Kidney (tissue), 14 donors: Measurements from ENCODE around the gene PLXNA2. TPM values are rescaled to one million over a fixed set of nuclear protein-coding genes. Genes with fewer than 3 reads are reported as not detected.

Experiments used
- DNase-seq, 5 donors: peaks; one replicate each; pipeline ENCODE4 v3.0.0-alpha.2; 2013 to 2020
- FAIRE-seq: peaks from 2 replicates; lab custom pipeline; 2012; peaks lifted over from hg19 to GRCh38; lab: Jason Lieb, UNC
- H3K27ac ChIP-seq, 2 donors: one replicate each; pipeline ENCODE4 v1.7.0; 2013; ENCODE audit warnings: low read depth in 2 of 2, low read length in 2 of 2, inconsistent platforms in 1 of 2
- H3K27me3 ChIP-seq: one replicate; pipeline ENCODE4 v1.7.1; 2013; ENCODE audit warnings: low read length, inconsistent platforms; ENCODE audit not compliant: control insufficient read depth, insufficient read depth
- H3K36me3 ChIP-seq, 3 donors: one replicate each; pipeline versions ENCODE4 v1.7.0 to v1.7.1; 2013; ENCODE audit warnings: low read length in 3 of 3, control low read depth in 1 of 3, inconsistent platforms in 1 of 3; ENCODE audit not compliant: insufficient read depth in 3 of 3, control insufficient read depth in 2 of 3
- H3K4me1 ChIP-seq, 3 donors: one replicate each; pipeline versions ENCODE4 v1.7.0 to v1.7.1; 2013; ENCODE audit warnings: low read length in 3 of 3, inconsistent platforms in 1 of 3, low read depth in 1 of 3; ENCODE audit not compliant: control insufficient read depth in 2 of 3, insufficient read depth in 2 of 3
- H3K4me3 ChIP-seq, 3 donors: one replicate each; pipeline versions ENCODE4 v1.7.0 to v1.8.1; 2013; ENCODE audit warnings: low read length in 3 of 3, control low read depth in 1 of 3, inconsistent platforms in 1 of 3
- H3K9ac ChIP-seq, 3 donors: one replicate each; pipeline versions ENCODE4 v1.7.0 to v1.7.1; 2013; ENCODE audit warnings: low read length in 3 of 3, control low read depth in 1 of 3, inconsistent platforms in 1 of 3
- H3K9me3 ChIP-seq, 3 donors: one replicate each; pipeline versions ENCODE4 v1.7.0 to v1.7.1; 2013; ENCODE audit warnings: low read length in 3 of 3, control low read depth in 1 of 3, inconsistent platforms in 1 of 3; ENCODE audit not compliant: control insufficient read depth in 2 of 3, insufficient read depth in 1 of 3
- CTCF ChIP-seq: IDR thresholded peaks from 3 replicates; pipeline ENCODE4 v1.5.1; 2012; ENCODE audit warnings: mild to moderate bottlenecking, moderate library complexity, borderline replicate concordance; ENCODE audit not compliant: insufficient read depth; ENCODE audit errors: extremely low read depth
- intact Hi-C: fragments of 100-400 bp; cut with DNase I; formaldehyde crosslinking; loops from one replicate; pipeline ENCODE4 v1.11.1; 2022
- polyA plus RNA-seq: library from polyadenylated mRNA; stranded (reverse); fragments of 350-450 nt; fragmentation: Illumina TruSeq; extraction: RNeasy Lipid Tissue Mini Kit (QIAGEN cat#74804); gene quantifications from one replicate; pipeline ENCODE4 v1.2.3, GENCODE V29; 2014; ENCODE audit warnings: low read depth, low replicate concordance; ENCODE audit not compliant: insufficient read depth
- total RNA-seq: library from RNA; stranded (reverse); fragmentation: NEBNext Ultra II Directional; extraction: Animal tissue kit (Norgen Biotek cat#: 25700); gene quantifications from one replicate; pipeline ENCODE4 v1.2.1, GENCODE V29; 2021
- donor health status: control.
- donor health status: control.
- donor health status: control.
- donor health status: control.
- donor health status: control.
- donor health status: DM: yes; HTN: yes; CAD: no.
- donor health status: Normal renal cell carcinoma (clear cell type).

The PLXNA2 gene
- total and polyA plus RNA-seq, 2 donors from 2014 or later = 2.4 to 27.9 TPM

- Histone ChIP-seq H3K4me1 (peaks cover 0 to 11% (median 8%) of the 10 kb centered on the region in 3 donors), H3K27me3 (no peaks in the 10 kb centered on the region), H3K9ac (no peak overlapping the region), H3K9me3 (no peaks in the 10 kb centered on the region), H3K36me3 (no peaks in the 10 kb centered on the region), H3K4me3 (no peak overlapping the region), H3K27ac (no peak overlapping the region)
- intact Hi-C loops = no loop called here
- no peak for TF ChIP-seq CTCF
- no peak for DNase-seq
- no peak for FAIRE-seq
Measured at GRCh38 chr1:208172423-208173145, 71.6 kb downstream of the PLXNA2 start.

GRCh38 chr1:208171616-208172422, 72.4 kb downstream of the PLXNA2 start:
- intact Hi-C loops = no loop called here
- FAIRE-seq (no peak), DNase-seq (no peak)
- Histone ChIP-seq H3K27me3 (no peaks in the 10 kb centered on the region), H3K4me1 (peaks cover 0 to 11% (median 8%) of the 10 kb centered on the region in 3 donors), H3K36me3 (no peaks in the 10 kb centered on the region), H3K4me3 (no peak overlapping the region), H3K27ac (no peak overlapping the region), H3K9ac (no peak overlapping the region), H3K9me3 (no peaks in the 10 kb centered on the region)
- no peak for TF ChIP-seq CTCF

- Histone ChIP-seq H3K27ac (no peak overlapping the region), H3K4me3 (no peak overlapping the region), H3K4me1 (peaks cover 0 to 11% (median 0%) of the 10 kb centered on the region in 3 donors), H3K36me3 (no peaks in the 10 kb centered on the region), H3K9me3 (no peaks in the 10 kb centered on the region), H3K9ac (no peak overlapping the region), H3K27me3 (no peaks in the 10 kb centered on the region)
- TF ChIP-seq CTCF = no peak
- intact Hi-C loops = no loop called here
- FAIRE-seq (no peak), DNase-seq (peak in 1 of 5 donors; percentile 30)
Measured at GRCh38 chr1:208170252-208170651, 73.9 kb downstream of the PLXNA2 start.
